ENCODE results near the gene CLN5. TPM values are rescaled to one million over a fixed set of nuclear protein-coding genes. Genes with fewer than 3 reads are reported as not detected.

CLN5 gene
- total RNA-seq, 1 experiment from 2014 or later, result 20.1 TPM

- ChIA-PET CTCF (no interaction called here), POLR2A (no interaction called here)
- no peak for DNase-seq
- intact Hi-C loops (cut with micrococcal nuclease; ENCODE audit: unreplicated experiment), result no loop called here
- H3K4me3 ChIP-seq (ENCODE audit: low read depth, low read length), result no peak overlapping the region
- BruUV-seq (replicated peaks), result no TSS peak
- H3K36me3 Mint-ChIP-seq (ENCODE audit: insufficient read depth, unreplicated experiment), result no peaks in the 10 kb centered on the region
- peaks cover 8% of the 10 kb centered on the region for H3K4me1 ChIP-seq
- peaks cover 9% of the 10 kb centered on the region for H3K4me1 Mint-ChIP-seq (ENCODE audit: low read depth, unreplicated experiment)
- peaks cover 3% of the 10 kb centered on the region for H3K27me3 Mint-ChIP-seq (ENCODE audit: insufficient read depth, unreplicated experiment)
- no peak overlapping the region for H3K27ac Mint-ChIP-seq (ENCODE audit: unreplicated experiment)
- TF ChIP-seq CTCF (IDR thresholded peaks at IDR 0.05; ENCODE audit: insufficient read depth in 1 of 2, low read depth in 1 of 2, low read length in 1 of 2, severe bottlenecking in 1 of 2, unreplicated experiment in 1 of 2), result no peak
- no peak overlapping the region for H3K4me3 Mint-ChIP-seq (ENCODE audit: unreplicated experiment)
- H3K9me3 Mint-ChIP-seq (ENCODE audit: unreplicated experiment), result no peaks in the 10 kb centered on the region
- H3K27me3 ChIP-seq (replicated peaks; ENCODE audit: control insufficient read depth, insufficient read depth, low read length), result no peaks in the 10 kb centered on the region
- no peaks in the 10 kb centered on the region for H3K36me3 ChIP-seq (ENCODE audit: control insufficient read depth, insufficient read depth, low read length)
- no peaks in the 10 kb centered on the region for H3K9me3 ChIP-seq
Measured at GRCh38 chr13:77031656-77032243, 39.9 kb downstream of the CLN5 start.

GRCh38 chr13:77033717-77034302, 41.9 kb downstream of the CLN5 start:
- H3K9me3 ChIP-seq, result no peaks in the 10 kb centered on the region
- peaks cover 3% of the 10 kb centered on the region for H3K27me3 Mint-ChIP-seq (ENCODE audit: insufficient read depth, unreplicated experiment)
- ChIA-PET CTCF (no interaction called here), POLR2A (interaction anchor here (0.6 kb wide), 1 partner anchor 9 kb away, joined by 5 read pairs; no protein-coding TSS in a partner anchor)
- intact Hi-C loops (cut with micrococcal nuclease; ENCODE audit: unreplicated experiment), result no loop called here
- no peak for DNase-seq
- no peak overlapping the region for H3K4me3 Mint-ChIP-seq (ENCODE audit: unreplicated experiment)
- no peaks in the 10 kb centered on the region for H3K9me3 Mint-ChIP-seq (ENCODE audit: unreplicated experiment)
- no TSS peak for BruUV-seq (replicated peaks)
- H3K4me1 Mint-ChIP-seq (ENCODE audit: low read depth, unreplicated experiment), result no peaks in the 10 kb centered on the region
- no peak overlapping the region for H3K4me3 ChIP-seq (ENCODE audit: low read depth, low read length)
- no peaks in the 10 kb centered on the region for H3K36me3 ChIP-seq (ENCODE audit: control insufficient read depth, insufficient read depth, low read length)
- no peak for TF ChIP-seq CTCF (IDR thresholded peaks at IDR 0.05; ENCODE audit: insufficient read depth in 1 of 2, low read depth in 1 of 2, low read length in 1 of 2, severe bottlenecking in 1 of 2, unreplicated experiment in 1 of 2)
- no peaks in the 10 kb centered on the region for H3K36me3 Mint-ChIP-seq (ENCODE audit: insufficient read depth, unreplicated experiment)
- H3K27me3 ChIP-seq (replicated peaks; ENCODE audit: control insufficient read depth, insufficient read depth, low read length), result no peaks in the 10 kb centered on the region
- no peak overlapping the region for H3K27ac Mint-ChIP-seq (ENCODE audit: unreplicated experiment)
- H3K4me1 ChIP-seq, result no peaks in the 10 kb centered on the region; the same call in 1 of the 2 replicates

GRCh38 chr13:77034881-77035280, 43.0 kb downstream of the CLN5 start:
- Mint-ChIP-seq H3K36me3 (ENCODE audit: insufficient read depth, unreplicated experiment) (no peaks in the 10 kb centered on the region), H3K27me3 (ENCODE audit: insufficient read depth, unreplicated experiment) (peaks cover 3% of the 10 kb centered on the region), H3K9me3 (ENCODE audit: unreplicated experiment) (peaks cover 7% of the 10 kb centered on the region), H3K4me3 (ENCODE audit: unreplicated experiment) (no peak overlapping the region), H3K27ac (ENCODE audit: unreplicated experiment) (no peak overlapping the region), H3K4me1 (ENCODE audit: low read depth, unreplicated experiment) (no peaks in the 10 kb centered on the region)
- POLR2A ChIA-PET, result no interaction called here
- Histone ChIP-seq H3K4me1 (no peaks in the 10 kb centered on the region; the same call in 1 of the 2 replicates), H3K27me3 (replicated peaks; ENCODE audit: control insufficient read depth, insufficient read depth, low read length) (no peaks in the 10 kb centered on the region), H3K36me3 (ENCODE audit: control insufficient read depth, insufficient read depth, low read length) (no peaks in the 10 kb centered on the region), H3K4me3 (ENCODE audit: low read depth, low read length) (no peak overlapping the region), H3K9me3 (no peaks in the 10 kb centered on the region)
- CTCF ChIA-PET, result no interaction called here
- BruUV-seq (replicated peaks), result no TSS peak
- DNase-seq, result no peak
- TF ChIP-seq CTCF (IDR thresholded peaks at IDR 0.05; ENCODE audit: insufficient read depth in 1 of 2, low read depth in 1 of 2, low read length in 1 of 2, severe bottlenecking in 1 of 2, unreplicated experiment in 1 of 2), result no peak
- intact Hi-C loops (cut with micrococcal nuclease; ENCODE audit: unreplicated experiment), result no loop called here
